GM21619 (cell line): ENCODE measurements around the gene EFNA5.

Experiments
- ATAC-seq: cut with Tn5 transposase; IDR thresholded peaks from one replicate; pipeline ENCODE4 v1.9.1; 2021; ENCODE audit not compliant: unreplicated experiment

EFNA5 gene

DNA sequence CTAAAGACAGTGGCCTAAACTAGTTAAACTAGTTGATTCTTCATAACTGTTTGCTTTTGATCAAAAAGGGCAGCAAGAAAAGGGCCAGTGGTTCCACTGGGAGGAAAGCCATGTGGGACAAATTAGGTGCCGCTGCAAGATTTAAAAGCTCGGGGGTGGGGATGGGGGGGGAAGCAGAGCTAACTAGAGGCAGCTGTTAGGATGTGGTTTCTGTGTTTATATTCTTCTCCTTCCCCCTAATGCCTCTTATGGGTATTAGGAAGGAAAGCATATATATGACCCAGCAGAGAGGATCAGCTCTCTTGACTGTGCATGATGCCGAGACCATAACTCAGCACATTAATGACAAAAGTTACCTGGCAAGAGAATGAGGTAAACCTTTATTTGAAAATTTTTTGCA is 65.7 kb downstream of the EFNA5 start:
- ATAC-seq, result no peak

DNA sequence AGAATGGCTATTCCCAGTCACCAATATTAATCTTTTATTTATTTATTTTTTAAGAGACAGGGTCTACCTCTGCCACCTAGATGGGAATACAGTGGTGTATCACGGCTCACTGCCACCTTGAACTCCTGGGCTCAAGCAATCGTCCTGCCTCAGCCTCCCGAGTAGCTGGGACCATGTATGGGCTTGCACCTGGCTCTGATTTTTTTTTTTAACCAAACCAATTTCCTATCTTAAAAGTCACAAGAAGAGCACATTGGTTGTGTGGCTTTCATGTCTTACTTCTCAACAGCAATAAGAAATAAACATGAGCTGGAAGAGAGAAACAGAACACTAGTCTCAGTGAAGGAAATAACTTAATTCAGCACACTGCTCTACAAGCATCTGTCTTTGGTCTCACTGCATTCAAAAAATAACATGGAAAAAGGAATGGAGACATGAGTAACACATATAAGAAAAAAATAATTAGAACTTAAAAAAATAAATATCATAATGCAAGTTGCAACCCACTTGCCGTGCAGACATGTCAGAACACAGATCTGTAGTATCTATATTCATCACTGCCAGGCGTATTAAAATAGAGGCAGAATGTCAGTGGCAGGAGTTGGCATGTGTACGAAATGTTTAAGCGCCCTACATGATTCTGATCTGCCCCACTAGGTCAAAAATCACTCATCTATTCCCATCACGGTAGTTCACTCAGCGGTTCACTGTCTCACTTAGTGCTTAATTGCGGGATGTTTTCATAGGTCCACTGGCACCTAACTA is 66.4 kb downstream of the EFNA5 start:
- ATAC-seq, result no peak

DNA sequence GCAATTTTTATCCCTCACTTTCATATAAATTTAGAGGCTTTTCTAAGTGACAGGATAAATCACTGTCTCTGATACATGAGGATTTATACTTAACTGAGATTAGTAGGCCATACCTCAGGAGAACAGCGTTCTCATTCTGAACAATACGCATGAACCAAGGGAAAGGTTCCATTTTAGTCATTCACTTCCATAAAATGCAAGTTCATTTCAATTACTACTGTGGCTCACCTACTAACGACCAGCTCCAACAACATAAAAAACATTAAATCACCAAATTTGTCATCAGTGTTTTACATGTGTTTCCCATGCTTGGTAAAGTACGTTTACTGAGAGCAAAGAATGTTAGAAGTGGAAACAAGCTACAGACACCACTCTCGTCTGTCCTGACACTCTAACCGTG is 67.4 kb downstream of the EFNA5 start:
- ATAC-seq, result no peak

DNA sequence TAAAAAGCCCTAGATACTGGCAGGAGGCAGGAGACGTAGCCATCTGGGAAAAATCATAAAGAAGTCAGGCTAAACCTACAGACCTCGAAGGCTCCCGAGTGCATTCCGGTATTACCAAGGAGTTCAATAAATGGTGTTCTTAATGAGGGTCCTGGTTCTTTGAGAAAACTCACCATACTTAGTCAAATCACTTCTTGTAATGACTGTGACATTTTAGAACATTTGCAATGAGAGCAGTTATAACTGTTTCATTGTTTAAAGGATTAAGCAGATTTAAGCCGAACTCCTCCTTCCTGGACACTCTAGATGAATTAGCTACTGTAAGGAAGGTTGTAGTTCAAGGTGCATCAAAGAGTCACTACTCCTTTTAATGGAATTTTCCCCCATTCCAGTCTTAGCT is 67.8 kb downstream of the EFNA5 start:
- no peak for ATAC-seq

DNA sequence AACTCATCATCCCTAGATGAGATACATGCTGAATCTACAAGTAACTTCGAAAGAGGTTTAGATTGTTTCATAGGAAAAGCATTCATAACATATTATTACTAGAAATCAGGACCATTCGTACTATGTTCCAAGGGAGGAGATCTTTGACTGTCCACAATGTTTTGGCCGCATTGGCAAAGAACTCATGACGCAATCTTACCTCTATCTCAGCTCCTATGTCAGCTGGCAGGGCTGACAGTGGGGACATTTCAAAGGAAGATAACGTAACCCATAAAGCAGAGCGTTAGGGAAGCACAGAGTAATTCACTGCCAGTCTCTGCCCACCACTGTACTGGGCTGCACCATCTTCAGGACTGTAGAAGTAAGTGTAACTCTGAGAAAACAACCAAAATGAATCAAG is 69.7 kb downstream of the EFNA5 start:
- no peak for ATAC-seq

DNA sequence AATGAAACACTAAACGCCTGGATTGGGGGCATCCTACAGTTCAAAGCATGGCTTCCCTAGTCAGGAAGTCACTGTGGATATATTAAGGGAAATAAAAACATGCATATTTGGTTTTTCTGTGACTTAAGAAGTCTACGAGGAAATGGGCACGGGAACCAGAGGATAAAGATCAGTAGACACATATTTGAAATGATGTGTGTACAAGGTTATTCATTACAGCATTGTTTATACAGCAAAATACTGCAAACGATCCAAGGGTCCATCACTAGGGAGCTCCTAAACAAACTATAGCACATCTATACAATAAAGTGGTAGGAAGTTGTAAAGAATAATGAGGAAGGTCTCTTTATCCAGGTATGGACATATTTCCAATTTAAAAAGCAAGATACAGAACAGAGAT is 71.8 kb downstream of the EFNA5 start:
- no peak for ATAC-seq

DNA sequence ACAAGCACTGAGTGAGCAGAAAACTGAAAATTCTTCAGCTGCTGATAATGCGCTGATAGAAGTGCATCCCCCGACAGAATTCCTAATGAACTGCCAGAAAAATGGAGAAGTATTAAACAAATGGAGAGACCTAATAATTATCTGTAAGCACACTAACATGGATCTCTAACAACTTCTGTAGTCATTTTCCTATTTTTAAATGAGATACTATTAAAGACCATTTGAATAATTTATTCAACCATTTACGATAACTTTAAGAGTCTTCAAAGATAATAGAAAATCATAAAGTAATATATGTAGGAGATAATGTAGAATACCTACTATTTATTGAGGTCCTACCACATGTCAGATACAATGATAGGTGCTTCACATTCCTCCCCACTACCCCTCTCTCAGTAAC is 72.9 kb downstream of the EFNA5 start:
- ATAC-seq, result no peak

DNA sequence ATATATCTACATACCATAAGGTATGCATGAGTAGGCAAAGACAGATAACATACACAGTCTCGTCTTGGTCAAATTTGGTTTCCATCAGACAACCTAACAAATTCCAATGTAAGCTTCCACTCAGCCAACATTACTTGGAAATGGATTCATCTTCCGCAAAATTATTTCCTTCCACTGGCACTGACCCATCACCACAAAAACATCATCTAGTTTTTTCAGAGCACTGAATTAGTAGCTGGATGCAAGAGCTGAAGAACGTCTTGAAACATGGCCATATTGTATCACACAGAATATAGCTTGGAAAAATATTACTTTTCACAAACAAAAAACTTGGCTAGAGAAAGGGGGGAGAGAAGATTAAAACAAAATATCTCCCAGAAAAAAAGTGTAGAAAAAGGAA is 73.5 kb downstream of the EFNA5 start:
- ATAC-seq, result no peak

DNA sequence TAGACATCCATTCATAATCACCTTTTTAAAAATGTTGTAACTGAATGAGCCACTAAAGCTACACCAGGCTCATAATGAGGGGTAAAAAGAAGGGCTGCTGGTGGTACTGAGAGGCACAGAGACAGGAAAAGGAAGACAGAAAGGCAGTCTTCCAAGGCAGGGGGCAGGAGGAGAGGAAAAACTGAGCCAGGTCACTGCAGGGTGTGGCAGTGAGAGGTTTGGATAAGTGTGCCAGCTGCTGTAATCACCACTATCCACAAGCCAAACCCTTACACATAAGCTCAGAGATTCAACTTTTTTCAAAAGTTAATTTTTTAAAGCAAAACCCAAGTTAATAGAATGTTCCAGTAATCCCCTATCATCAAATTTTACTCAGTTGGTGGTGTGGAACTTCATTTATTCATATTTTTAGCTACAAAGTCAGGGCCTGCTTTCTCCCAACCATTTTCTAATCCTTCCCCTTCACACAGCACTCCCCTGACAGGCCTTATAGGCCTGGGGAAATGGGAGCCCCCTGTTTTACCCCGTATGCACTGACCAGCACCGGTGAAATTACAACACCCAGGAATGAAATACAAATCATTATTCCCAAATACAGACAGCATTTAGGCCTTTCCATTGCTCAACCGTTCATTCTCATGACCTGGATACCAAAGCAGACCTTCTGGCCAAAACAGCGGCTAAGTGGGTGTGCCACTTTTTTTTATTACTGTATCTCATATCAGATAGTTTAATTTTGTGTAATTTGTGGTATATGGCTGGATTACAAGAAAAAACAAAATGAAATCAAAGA is 76.3 kb downstream of the EFNA5 start:
- no peak for ATAC-seq

DNA sequence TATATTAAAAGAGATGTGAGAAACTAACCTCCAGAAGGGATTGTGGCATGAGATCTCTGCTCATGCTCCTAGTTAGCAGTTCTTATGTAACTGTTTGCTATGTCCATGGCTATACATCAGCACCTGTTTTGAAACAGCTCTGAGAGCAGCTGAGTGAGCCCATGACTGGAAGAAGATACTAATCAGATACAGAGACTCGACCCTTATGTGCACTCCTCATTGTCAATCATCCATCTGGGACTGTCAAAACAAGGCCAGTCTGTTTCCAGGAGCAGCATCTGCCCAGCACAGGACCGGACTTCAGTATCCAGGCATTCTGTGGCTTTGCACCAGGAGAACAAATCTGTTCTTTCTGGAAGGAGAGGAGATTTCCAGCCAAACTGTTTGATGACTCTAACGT is 77.7 kb downstream of the EFNA5 start:
- no peak for ATAC-seq

DNA sequence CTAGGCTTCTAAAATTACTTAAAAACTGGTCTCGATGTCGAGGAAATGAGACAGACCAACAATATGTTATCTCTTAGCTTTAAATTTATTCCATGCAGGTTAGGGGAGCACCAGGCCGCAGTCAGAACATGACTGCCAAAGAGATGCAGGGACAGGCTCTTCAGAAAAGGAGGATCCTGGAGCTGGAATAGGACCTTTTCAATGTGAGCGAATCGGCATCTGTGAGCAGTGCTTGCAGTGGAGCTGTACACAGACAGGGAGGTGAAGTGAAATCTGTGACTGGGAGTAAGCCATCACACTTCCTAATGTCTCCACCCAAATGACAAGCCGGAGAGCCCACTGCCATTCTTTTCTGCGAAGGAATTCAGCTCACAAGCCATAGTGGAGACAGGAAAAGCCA is 78.2 kb downstream of the EFNA5 start:
- no peak for ATAC-seq

DNA sequence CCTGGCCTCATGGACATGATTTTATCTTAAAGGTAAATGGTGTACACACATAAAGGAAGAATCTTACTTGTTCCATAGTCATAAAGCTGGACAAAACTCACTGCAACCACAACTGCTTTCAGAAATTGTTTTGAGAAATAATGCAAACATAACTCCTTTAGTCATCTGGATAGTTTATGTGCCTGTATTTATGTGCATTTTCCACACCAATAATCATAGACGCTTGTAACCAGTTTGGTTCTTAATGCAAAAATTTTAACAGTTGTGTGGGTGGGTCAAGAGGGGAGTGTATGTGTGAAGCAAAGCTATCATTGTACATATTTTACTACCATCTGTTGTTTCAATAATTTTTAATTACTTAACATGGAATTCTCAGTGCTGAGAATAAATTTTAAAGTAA is 80.1 kb downstream of the EFNA5 start:
- ATAC-seq, result no peak

DNA sequence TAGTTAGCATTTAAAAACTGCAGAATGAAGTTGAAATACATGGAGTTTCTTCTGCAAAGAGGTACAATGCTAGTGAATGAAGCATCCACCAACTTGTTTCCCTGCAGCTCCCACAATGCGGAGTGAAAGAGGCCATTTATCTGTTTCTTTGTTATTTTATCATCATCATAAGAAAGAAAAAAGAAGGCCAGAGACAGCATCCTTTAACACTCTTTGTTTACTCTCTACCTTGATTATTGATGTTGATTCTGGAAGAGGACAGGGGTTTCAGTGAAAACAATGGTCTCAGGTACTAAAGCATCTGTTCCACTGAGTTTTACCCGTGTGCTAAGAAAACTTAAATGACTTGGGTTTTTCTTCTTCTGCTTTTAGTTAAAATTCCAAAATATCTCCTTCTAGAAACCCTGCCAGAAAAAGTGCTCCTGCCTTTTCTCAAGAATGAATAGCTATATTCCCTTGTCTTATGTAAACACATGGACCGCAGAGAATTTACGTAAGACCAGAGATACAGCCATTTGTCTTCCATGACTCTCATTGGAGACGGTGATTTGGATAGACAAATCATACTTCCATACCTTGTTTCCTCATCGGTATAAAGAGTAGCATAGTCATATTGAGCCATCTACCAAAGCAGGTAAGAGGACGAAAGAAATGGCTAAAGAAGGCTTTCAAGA is 81.1 kb downstream of the EFNA5 start:
- no peak for ATAC-seq

DNA sequence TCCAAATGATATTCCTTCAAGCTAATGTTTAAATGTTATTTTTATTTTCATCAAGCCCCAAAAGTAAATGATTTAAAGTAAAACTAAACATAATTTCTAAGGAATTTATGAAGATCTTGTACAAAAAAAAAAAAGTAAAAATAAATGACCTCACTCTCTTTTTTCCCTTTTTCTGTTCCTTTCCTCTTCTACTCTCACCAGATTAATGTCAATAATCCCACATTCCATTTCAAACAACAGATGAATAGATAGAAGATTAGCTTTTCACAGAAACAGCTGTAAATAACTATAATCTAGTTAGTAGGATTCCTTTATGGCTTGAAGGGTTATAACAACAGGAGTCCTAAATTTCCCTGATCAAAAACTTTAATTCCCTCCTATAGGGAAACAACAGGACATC is 88.1 kb downstream of the EFNA5 start:
- ATAC-seq, result no peak

DNA sequence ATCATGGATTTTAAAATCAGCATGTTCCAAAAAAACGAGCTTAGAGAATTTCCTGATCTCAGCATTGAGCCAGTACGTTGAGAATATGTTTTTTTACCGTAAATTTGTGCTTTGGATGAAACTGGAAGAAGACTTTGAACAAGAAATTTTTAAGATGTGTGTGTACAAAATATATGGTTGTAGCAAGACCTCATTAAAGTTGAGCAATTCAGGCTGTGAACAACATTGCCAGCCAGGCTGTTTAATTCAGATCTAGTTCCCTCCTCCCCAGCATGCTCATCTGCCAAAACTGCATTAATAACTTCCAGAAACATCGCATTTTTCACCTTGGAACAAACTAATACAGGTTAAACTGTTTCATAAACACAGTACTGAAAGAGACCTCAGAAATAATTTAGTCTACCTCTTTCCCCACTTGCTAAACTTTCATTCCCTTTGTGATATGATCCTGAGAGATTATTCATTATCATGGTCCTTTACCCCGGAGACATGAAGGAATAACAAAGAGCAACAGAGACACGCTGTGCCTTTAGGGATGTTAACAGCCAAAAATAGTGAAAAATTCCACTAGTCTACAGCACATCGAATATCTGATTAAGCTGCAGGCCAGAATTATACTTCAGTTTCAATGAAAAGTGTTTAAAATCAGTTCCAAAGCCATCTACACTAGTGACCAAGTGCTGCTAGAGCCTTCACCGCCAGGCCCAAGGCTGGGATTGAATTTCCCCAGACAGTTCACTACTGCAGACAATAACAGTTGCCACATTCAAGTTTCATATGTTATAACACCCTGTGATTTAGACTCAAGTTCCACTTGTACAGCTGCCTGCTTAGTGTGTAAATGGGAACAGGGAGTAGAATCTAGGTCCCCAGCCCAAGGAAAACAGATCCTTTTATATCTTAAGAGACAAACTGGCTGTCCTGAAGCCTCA is 89.6 kb downstream of the EFNA5 start:
- ATAC-seq, result no peak

DNA sequence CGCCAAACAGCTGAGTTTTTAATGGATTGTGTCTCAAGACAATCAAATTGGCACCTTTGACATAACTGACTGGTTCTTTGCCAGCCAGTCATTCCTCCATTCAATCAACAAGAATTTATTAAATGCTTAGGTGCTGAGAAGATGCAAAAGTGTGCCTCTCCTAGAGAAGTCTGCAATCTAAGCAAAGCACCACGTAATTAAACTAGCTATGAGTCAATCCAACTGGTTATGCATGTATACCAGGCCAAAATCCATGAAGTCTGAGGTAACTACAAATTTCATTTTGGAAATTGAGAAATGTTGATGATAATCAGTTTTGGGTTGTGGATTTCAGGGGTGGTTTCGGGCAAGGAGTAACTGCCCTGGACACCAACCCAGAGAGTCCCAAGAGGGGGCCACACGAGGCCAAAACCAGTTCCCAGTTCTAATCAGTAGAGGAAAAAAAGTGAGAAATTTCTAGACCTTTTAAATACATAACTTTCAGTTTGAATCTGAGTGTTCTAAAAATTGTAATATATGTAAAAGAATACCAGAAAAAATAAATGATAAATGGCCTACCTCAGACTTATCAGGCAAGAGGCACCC is 92.6 kb downstream of the EFNA5 start:
- no peak for ATAC-seq

DNA sequence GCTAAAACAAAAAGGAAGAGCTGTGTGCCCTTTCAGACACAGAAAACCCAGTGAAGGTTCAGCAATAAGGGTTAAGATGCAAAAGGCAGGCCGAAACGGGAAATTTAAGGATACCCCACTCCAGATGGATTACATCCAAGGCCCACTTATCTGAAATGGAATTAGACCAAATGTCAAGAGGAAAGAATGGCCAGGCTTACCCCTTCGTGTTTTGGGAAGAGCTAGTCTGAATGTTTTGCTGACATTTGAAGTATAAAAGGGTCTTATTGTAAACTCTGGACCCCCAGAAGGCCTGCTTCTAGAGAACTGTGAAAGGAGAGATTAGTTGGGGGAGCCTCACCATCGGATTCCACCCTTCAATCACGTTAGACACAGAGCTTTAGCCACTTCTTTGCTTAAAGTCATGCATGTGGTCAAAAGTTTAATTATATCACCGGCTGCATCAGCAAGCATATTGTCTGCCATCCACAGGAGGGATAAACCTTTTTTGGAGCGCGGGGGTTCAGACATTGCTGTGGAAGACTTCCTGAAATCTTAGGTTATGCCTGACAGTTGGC is 93.3 kb downstream of the EFNA5 start:
- no peak for ATAC-seq

DNA sequence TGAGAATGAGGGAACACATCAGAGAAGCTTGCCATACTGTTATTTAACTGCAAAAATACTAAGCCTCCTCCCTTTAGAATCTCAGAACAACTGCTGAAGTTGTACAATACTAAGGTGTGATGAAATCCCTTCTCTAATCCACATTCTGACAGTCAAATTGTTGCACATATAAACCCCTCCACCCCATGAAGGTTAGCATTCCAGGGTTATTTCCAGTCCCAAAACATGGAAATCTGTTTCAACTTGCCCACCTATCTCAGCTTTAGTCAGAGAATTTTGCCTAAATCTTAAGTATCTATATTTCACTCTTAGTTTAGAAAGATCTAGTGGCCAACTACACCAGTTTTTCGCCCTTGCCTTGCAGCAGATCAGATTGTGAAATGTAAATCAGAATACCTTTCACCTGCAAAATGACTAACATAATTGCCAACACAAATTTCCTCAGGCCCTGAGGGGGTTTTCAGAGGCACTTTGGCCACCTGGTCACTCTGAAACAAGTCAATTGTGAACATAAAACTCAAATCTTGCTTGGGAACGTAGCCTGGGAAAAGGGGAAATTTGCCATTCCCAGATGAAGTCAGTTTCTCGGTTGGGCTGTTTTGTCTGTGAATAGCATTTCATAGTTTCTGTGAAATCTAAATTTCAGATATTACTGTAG is 93.9 kb downstream of the EFNA5 start:
- no peak for ATAC-seq

DNA sequence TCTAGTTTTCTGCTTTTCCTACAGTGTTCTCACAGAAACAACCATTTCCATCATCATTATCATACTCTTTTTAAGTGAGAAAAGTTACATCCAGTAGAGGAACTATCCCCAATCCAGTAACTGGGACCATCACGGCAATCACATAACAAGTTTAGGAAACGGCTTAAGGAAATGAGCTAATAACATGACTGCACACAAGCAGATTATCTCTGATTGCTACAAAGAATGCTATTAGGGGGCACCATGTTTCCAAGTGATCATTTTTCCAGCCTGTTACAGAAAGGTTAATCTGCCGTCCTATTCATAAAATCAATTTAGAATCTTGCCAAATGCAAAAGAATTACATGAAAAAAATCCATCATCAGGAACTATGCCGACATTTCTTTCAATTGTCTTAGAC is 94.6 kb downstream of the EFNA5 start:
- ATAC-seq, result no peak

DNA sequence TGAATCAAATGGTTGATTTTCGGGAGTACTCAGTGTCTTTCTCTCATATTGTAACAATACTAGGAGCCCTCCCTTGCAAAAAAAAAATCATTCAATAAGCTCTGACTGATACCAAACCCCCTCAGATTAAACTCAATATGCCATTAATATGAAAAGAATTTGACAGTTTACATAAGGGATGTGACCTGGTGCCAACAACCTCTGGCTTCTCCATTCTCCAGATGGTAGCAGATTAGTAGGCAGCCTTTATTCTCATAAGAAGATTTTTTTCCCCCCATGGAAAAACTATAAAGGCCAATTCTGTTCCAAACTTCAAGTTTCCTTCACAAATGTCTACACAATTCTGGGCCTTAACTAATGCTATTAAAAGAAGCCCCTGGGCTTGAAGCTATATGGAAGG is 96.5 kb downstream of the EFNA5 start:
- no peak for ATAC-seq
